Gastrocnemius medialis (tissue), 4 donors: ENCODE data around the gene RAB26.

Source experiments
- POLR2A ChIP-seq, 2 donors: fragments of 450-650 bp; IDR thresholded peaks; one replicate each; pipeline ENCODE4 v1.6.1; 2017; ENCODE audit warnings: antibody characterized with exemption in 2 of 2, mild to moderate bottlenecking in 2 of 2, moderate library complexity in 2 of 2
- TF ChIP-seq, protein P1 (sequence below), 5 experiments: fragments of 450-650 bp in 3 of 5; fragments of 200-600 bp in 2 of 5; sonication (generic) in 2 of 5; IDR thresholded peaks in 4 of 5; conservative IDR thresholded peaks in 1 of 5; 1 replicate in 4 of 5; 2 replicates in 1 of 5; pipeline ENCODE4 v1.5.1; 2016 to 2019; ENCODE audit warnings: antibody characterized with exemption in 5 of 5, mild to moderate bottlenecking in 3 of 5, moderate library complexity in 3 of 5

DNA sequence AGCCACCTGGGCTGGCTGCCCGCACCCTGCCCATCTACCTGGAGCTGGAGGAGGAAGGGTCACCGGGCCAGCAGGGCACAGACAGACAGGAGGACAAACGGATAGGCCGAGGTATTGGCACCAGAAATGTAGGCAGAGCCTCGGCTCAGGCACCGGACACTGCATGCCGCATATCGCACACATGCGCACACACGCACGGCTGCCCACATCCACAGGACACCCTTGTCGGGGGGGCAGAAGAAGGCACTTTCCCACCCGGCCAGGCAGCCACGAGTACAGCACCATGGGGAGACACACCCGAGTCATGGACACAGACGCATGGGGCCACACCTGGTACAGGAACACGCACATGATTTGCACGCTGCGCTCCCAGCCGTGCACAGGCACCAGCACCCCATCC lies 33.5 kb downstream of the RAB26 start:
- TF ChIP-seq, protein P1, sequence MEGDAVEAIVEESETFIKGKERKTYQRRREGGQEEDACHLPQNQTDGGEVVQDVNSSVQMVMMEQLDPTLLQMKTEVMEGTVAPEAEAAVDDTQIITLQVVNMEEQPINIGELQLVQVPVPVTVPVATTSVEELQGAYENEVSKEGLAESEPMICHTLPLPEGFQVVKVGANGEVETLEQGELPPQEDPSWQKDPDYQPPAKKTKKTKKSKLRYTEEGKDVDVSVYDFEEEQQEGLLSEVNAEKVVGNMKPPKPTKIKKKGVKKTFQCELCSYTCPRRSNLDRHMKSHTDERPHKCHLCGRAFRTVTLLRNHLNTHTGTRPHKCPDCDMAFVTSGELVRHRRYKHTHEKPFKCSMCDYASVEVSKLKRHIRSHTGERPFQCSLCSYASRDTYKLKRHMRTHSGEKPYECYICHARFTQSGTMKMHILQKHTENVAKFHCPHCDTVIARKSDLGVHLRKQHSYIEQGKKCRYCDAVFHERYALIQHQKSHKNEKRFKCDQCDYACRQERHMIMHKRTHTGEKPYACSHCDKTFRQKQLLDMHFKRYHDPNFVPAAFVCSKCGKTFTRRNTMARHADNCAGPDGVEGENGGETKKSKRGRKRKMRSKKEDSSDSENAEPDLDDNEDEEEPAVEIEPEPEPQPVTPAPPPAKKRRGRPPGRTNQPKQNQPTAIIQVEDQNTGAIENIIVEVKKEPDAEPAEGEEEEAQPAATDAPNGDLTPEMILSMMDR (IDR thresholded peaks at IDR 0.05 in 4 of 5, conservative IDR thresholded peaks at IDR 0.05 in 1 of 5), result no peak
- no peak for TF ChIP-seq POLR2A (IDR thresholded peaks at IDR 0.05)
